ENCODE measurements around the gene UBE2M.
A peak's percentile ranks its signal among the peaks of the same experiment; 100 is the strongest.

The UBE2M gene

GRCh38 chr19:58516246-58516836 is 42.1 kb downstream of the UBE2M start:
- Histone ChIP-seq H3K27ac (no peak overlapping the region), H3K4me3 (no peak overlapping the region)
- TF ChIP-seq CTCF (IDR thresholded peaks at IDR 0.05): no peak
- DNase-seq (ENCODE audit: low spot score): no peak

DNA sequence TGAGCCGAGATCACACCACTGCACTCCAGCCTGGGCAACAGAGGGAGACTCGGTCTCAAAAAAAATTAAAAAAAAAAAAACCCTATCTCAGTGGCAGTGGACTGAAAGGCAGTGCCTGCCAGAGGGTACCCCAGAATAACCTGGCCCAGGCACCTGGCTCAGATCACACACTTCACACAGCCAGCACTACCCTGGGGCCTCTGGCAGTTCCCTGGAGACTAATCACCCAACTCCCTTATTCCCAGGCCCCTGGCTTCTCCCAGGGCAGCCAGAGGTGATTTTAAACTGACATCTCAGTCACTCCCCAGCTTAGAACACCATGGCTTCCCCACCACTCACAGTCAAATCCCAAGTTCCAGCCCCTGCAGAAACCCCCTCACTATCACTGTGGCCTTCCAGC is 43.2 kb downstream of the UBE2M start:
- no peak for TF ChIP-seq CTCF (IDR thresholded peaks at IDR 0.05)
- DNase-seq (ENCODE audit: low spot score): no peak
- H3K4me3 ChIP-seq: no peak overlapping the region
- no peak overlapping the region for H3K27ac ChIP-seq

GRCh38 chr19:58514564-58515022 is 43.8 kb downstream of the UBE2M start:
- no peak for DNase-seq (ENCODE audit: low spot score)
- peak overlapping the region in 1 of 2 donors; percentile 72 for H3K27ac ChIP-seq

DNA sequence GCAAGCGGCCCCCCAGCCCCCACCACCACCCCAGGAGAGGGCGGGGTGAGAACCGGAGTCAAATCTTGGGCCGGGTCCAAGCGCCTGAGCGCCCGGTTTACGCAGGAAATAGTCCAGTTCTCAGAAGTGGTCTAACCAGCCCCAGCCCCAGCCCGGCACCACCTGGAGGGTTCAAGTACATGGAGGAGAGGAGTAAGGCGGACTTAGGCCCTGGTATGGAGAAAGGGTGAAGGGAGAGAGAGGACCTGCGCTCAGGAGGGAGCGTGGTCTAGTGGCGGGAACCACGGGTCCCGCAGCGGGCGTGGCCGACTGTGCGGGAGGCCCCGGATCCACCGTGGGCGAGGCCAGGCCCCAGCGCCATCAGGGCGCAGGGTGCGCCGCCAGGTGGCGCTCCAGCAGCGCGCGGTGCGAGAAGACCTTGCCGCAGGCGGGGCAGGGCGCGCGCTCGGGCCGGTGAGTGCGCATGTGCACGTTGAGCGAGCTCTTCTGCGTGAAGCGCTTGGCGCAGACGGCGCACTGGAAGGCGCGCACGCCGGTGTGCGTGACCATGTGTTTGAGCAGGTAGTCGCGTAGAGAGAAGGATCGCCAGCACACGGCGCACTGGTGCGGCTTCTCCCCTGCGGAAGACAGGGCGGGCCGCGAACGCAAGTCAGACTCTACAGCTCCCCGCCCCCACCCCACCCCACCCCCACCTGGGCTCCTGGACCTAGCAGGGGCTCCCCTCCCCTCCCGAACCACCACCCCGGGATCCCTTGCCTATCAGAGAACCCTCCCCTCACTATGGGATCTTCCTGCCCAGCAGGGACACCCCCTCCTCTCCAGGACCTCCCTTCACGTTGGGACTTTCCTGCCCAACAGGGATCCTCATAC is 44.5 kb downstream of the UBE2M start:
- Histone ChIP-seq H3K27ac (peak overlapping the region in 1 of 2 donors; percentile 72), H3K4me3 (peak overlapping the region; percentile 66)
- TF ChIP-seq CTCF (IDR thresholded peaks at IDR 0.05): peak; percentile 80
- DNase-seq (ENCODE audit: low spot score): no peak

More at GRCh38 chr19:58514564-58515022, 43.8 kb downstream of the UBE2M start:
- TF ChIP-seq CTCF (IDR thresholded peaks at IDR 0.05): no peak
- H3K4me3 ChIP-seq: peak overlapping the region; percentile 66

GRCh38 chr19:58513213-58513693 is 45.2 kb downstream of the UBE2M start:
- Histone ChIP-seq H3K4me3 (peak overlapping the region; percentile 66), H3K27ac (peak overlapping the region in 1 of 2 donors; percentile 72)

More at GRCh38 chr19:58513213-58513693, 45.2 kb downstream of the UBE2M start:
- TF ChIP-seq CTCF (IDR thresholded peaks at IDR 0.05): no peak
- no peak for DNase-seq (ENCODE audit: low spot score)

All from coronary artery (tissue), 2 donors.